HUDEP-2 (cell line): ENCODE measurements around the gene SSBP4.

Source experiments
- DNase-seq, 76 experiments: peaks; one replicate each; lab custom pipeline; 2025; ENCODE audit not compliant: unreplicated experiment in 76 of 76; lab: John Stamatoyannopoulos, UW

SSBP4 gene

DNA sequence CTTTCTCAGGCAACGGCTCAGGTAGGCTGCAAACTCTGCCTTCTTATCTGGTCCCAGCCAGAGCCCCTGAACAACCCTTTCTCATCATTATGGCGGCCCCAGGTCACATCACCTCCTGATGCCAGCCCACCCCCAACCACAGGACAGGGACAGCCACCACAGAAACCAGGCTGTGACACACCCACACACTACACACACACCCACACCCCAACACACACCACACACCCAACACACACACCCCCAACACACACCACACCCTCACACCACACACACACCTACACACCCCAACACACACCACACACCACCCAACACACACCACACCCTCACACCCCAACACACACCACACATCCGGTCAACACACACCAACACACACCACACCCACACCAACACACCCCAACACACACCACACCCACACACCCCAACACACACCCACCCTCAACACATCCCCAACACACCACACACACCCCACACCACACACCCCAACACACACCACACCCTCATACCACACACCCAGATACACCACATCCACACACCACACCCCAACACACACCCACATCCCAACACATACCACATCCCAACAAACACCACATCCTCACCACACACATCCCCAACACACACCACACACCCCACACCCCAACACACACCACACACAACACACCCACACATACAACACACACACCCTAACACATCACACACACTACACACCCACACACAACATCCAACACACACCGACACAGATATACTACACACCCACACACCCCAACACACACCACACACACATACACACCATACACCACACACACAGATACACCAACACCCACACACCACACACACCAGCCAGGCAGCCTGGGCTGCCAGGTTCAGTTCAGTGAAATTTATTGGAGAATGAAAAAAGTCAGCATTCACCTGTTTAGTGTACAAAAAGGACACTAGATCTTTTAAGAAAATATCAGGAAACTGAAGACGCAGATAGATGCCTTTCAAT is 22.9 kb downstream of the SSBP4 start:
- DNase-seq = peak in 35 of 76 experiments; percentile 15 to 68 (median 41)

DNA sequence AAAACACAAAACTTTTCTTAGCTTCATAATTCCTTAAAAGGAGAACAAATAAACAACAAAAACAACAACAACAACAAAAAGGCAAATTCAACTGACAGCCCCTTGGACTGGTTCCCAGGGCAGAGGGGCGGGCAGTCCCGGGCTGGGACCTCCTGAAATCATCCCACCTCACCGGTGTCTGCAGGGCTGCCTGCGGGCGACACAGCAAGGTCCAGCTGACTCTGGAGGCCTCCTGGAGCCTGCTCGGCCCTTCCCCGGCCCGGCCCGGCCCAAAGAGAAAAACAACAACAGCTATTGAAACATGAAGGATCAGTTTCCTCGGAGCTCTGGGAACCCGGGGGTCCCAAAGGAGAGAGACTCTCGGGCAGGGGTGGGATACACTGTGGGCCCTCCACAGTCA is 23.7 kb downstream of the SSBP4 start:
- no peak for DNase-seq

DNA sequence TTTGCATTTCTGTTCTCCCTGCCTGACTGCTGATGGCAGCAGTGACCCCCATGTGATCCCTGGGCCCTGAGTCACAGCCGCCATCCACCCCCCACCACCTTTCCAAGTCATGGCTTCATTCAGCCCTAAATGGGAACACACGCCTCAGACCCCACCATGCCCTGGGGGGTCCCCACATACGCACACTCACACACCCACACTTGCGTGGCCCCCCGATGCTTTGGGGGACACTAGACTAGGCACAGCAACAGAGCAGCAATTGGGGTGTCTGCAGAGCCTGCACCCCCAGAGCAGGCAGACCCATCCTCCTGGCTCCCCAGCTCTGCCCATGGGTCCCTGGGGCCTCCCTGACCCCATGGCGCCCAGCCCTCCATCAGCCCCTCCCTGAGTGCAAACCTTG is 24.2 kb downstream of the SSBP4 start:
- DNase-seq = no peak

DNA sequence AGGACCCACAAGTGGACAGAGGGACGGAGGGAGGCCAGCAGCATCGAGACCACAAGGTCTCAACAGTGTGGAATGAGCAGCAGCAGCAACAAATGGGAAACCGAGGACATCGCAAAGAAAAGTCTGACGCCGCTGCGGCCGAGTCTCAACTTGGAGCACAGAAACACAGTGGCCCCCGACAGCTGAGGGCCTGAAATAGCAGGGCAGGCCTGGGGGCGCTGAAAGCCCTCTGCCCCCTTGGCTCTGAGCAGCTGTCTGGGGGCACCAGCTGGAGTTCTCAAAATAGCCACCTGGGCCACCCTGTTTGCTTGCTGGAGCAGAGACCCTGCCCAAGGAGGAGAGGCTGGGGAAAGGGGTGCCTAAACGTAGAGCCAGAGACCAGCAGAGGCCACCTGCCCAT is 24.6 kb downstream of the SSBP4 start:
- DNase-seq = no peak

DNA sequence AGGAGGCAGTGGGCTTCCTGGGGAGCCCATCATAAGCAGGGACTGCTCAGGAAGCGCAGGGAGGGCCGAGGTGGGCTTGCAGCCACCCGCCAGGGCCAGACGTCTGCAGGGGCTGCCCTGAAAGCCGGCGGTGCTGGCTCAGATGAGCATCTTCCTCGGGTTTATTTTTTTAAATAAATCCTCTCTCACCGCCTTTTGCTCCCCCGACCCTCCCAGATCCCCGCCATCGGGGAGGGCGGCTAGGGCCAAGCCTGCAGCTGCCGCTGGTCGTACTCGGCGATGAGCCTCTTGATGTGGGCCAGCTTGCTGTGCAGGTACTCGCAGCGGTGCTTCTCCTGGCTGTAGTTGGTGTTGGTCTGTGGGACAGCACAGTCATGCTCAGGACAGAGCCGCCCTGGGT is 25.3 kb downstream of the SSBP4 start:
- DNase-seq = no peak

DNA sequence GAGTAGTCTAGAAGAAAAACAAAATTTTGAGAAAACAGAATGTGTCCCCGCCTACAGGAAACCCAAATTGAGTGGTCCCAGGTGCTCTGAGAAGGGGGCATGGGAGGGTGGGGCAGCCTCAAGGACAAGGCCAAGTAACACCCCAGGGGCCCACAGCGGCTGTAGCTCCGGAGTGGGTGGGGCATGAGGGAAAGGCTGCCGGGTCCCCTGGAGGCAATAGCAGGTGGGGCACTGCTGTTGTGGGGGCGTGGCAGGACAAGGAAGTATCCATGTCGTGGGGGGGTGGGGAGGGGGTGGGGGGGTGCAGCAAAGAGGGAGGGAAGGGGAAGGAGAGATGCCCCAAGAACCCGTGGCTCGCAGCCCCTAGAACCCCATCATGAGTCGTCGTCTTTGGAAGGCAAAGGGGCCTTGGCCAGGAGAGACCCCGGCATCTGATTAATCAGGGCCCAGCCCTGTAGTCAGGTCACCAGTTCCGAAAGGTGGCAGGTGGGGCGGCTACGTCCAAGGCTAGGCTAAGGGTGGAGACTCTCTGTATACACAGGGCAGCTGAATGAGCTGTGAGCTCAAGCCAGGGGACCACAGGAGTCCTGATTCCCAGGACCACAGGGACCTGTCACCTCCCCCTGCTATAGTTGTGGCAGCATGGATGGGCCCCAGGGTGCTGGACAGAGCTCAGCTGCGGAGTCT is 26.2 kb downstream of the SSBP4 start:
- no peak for DNase-seq

DNA sequence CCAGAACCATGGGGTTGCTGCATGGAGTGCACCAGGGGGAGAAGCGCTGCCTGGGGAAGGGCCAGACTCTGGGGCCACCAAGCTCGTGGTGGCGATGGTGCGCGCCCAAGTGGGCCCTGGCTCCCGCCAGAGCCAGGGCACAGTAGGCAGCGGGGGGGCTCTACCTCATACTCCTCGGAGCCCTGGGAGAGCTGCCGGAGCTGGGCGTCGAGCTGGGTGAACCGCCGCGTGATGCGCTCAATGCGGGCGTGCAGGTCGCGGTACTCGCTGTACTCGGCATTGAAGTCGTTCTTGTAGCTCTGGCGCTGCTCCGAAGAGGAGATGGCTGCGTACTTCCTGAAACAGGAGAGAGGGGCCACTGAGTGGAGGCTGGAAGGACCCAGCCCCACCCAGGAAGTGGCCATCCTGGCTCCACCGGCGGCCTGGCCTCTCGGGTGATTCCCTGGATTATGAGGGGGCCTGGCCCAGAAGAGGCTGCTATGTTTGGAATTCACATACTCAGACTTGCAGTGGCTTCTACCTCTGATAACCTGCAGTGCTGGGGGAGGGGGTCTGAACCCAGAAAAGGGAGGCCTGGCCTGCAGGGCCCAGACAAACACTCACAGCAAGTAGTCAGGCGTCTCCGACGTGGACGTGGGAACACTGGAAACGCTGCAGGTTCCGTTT is 27.1 kb downstream of the SSBP4 start:
- no peak for DNase-seq

DNA sequence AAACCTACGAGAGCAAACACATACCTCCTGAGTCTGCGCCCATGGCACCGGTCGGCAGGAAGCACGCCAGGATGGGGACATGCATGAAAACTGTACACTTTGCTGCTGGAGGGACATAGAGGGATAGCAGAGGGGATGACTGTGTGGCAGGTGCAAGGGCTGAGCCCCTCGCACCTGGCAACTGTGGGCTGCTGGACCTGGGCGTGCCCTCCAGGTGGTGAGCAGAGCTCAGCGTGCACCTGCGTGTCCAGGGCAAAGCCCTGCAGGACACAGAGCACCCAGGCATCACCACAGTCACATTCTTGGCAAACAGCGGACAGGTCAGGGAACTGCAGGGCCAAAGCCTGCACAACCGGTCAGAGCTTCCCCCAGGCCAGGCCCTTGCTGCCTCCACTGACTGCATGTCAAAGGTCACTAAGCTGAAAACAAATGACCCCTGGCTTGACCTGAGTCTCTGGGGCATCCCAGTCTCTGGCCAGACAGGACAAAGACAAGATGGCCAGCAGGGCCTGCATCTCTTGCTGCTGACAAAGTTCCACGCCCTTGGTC is 27.7 kb downstream of the SSBP4 start:
- no peak for DNase-seq

DNA sequence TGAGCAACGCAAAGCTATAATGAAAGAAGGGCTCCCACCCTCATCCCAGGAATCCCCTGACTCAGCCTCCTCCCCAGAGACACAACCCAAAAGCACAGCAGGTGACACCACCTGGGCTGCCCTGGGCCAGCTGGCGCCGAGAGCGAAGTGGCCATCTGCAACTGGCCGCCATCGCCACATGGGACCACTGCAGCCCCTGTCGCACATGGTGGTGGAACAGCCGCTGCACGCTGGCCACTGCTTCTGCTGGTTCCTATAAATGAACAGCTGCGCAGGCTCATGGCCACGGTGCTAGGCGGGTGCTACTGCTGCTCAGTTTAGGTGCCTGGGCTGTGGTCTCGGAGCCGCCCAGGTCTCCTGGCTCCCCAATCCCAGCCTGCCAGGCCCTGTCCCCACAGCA is 30.4 kb downstream of the SSBP4 start:
- DNase-seq = no peak

DNA sequence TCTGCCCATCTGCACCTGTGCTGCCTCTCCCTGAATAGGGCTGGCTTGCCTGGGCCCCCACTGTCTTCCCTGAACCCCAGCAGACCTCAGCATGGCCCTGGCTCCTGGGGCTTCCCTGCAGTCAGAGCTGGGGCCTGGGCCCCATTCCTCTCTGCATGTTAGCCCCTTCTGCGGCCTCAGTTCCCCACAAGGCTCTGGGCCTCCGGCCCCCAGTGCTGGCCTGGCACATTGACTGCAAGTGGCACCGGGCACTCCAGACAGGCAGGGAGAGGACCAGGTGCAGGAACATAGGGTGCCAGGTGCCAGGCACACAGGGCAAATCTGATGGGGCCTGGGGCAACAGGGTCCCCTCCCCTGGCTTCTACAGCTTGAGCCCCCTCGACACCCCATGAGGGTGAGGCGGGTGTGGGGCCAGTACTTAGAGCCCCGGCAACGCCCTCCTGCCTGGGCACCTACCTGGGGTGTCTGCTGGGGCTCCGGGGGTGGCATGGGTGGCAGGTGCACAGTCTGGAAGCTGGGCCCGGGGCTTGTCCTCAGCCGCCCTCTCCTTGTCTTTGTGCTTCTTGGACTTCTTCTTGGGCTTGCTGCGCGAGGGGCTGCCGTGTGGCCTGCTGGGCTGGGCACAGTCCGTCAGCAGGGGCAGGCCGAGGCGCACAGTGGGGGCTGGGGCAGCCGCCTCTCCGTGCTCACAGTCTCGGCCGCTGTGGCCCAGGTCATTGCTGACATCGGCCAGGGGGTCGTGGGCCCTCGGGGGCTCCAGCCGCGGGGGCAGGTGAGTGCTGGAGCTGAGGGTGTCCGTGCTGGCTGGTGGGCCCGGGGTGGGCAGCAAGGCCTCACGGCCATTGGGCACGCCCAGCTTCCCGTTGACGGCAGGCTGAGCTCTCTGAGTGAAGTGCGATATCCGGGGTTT is 31.1 kb downstream of the SSBP4 start:
- no peak for DNase-seq

DNA sequence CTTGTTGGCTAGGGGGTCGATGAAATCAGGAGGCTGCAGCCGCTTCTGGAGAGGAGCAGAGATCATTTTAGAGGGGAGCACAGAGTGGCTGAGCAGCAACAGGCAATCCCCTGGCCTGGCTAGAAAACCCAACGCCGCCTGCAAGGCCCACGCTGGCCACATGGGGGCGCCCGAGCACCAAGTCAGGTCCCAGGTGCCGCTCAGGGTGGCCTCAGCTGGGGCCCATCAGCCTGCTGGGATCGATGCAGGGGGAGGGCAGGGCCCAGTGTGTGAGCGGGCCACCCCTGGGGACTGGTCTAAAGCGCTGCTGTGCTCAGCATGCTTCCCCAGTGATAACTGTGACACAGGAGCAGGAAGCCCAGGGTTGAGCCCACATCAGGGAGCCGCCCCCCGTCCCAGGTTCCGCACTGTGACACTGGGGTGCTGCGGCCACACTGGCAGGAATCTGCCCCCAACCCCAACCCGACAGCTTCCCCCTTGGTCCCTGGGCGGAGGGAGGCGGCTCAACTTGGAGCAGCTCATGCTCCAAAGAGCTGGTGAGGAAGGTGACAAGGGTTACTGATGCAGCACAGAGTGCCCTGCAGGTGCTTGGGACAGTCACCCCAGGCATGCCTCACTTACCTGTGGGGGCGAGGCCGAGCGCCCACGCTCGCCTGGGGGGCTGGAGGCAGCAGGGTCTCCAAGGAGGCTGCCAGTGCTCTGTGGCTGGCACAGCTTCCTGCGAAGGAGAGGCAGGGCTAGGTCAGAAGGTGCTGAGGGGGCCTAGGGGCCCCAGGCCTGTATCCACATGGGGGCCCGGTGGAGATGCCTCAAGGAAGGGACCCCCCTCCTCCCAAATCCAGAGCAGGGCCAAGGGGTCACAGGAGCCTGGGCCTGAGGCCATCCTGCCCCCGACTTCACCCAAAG is 32.0 kb downstream of the SSBP4 start:
- peak in 70 of 76 experiments; percentile 13 to 98 (median 82) for DNase-seq

DNA sequence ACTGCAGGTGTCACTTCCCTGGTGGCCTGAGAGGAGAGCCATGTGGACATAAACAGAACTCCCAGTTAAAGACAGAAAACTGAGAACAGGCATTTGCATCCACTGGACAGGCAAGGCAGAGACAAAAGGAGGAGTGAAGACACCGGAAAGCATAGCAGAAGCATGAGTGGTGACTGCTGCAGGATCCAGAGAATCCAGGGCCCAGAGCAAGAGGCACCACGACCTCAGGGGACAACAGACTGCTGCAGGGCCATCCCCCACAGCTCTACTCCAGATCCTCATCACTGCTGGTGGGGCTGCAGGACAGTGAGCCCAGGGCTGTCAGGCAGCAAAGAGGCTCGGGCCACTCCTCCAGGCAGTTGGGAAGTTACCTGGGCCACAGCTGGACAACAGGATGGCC is 33.2 kb downstream of the SSBP4 start:
- no peak for DNase-seq

DNA sequence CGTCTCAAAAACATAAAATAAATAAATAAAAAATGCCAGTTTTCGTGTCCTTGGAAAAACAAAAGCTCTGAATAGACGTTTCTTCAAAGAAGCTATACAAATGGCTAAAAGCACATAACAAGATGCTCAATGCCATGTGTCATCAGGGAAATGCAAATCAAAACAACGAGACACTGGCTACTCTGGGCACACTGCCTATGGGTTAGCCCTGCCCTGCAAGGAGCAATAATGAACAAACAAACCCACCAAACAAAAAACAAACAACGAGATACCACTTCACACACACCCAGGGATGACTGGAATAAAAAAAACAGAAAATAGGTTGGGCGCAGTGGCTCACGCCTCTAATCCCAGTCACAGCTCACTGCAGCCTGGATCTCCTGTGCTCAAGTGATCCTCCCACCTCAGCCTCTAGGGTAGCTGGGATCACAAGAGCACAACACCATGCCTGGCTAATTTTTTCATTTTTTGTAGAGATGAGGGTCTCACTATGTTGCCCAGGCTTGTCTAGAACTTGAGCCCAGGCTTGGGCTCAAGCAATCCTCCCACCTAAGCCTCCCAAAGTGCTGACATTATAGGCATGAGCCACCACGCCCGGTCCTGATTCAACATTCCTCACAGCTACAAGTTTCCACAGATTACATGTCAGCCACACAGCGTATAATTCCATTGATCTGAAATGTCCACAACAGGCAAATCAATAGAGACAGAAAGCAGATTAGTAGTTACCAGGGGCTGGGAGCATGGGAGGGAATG is 34.2 kb downstream of the SSBP4 start:
- no peak for DNase-seq

DNA sequence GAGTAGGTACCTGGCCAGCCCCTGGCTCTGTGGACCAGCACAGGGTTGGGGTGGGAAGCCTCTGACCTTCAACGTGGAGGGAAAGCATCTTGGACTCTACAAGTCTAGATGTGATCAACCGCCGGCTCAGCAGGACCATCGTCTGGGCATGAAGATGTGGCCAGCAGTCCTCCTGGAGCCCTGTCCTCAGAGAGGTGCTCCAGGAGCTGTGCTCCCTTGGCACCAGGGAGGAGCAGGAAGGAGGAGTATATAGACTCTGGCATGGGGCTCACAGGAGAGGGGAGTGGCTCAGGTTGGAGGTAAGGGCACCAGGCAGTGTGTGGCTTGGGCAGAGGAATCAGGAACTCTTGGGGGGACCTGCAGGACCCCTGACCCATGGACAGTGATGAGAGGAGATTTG is 37.1 kb downstream of the SSBP4 start:
- DNase-seq = no peak

DNA sequence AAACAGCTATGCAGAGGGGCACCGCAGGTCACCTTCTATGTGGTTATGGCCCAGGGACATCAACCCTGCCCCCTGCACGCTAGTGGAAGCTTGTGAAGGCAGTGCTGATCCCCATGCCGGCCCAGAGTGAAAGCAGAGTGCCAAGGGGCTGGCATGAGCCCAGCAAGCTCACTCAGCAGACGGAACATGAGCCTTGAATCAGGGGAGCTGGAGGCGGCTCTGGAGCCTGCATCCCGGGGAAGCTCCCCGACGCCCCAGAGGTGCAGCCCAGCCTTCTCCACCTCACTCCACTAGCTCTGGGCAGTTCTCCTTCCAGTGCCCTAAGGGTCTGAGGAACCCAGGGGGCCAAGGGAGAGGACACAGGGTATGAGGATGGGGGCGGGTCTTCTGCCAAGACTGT is 37.8 kb downstream of the SSBP4 start:
- no peak for DNase-seq

DNA sequence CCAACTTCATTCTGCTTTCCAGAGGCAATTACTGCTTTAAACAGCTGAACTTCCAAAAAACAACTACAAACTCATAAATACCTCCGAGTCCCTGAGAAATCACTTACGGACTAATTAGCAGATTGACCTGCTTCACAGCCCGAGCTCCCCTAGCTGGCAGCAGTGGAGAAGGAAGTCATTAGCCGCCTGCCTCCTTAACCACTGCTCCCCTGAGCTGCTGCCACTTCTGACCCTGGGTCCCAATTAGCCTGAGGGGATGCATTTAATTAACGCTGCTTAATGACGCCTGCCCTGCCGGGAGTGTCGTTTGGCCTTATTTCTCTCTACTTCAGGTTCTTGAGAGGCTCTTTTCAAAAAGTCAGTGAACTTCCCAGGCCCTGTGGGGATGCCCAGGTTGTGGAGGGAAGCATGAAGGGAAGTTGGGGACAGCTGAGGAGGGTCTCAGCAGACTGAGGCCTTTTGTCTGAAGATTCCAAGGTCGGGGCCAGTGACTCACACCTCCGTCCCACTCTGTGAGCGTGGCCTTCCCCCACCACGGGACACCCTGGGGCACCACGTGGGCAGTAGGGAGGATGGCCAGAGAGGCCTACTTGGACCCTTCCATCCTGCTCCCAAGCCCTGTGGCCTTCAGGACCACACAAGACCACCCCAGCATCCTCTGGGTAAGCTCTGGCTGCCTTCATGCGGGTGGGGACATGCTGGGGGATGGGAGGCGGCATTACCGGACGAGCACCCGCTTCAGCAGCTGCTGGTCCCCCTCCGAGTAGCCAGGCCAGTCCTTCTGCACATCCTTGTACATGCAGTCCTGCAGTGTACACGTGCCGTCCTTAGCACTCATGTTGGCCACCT is 38.5 kb downstream of the SSBP4 start:
- no peak for DNase-seq

DNA sequence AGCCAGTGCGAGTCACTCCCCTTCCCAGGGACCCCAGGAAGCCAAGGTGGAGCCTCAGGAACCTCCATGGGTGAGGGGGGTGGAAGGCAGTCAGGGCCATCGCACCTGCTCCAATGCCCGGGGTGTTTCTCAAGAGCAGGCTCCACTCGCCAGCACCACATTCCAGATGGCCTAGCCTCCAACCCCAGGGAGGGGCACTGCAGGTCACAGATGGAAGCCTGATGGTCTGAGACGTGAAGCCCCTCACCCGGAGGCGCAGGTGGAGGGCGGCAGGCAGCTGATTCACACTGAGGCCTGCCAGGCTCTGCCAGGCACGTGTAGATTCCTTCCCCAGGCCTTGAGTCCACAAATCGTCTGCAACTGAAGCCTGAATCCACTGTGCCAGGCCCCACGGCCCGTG is 41.7 kb downstream of the SSBP4 start:
- no peak for DNase-seq

DNA sequence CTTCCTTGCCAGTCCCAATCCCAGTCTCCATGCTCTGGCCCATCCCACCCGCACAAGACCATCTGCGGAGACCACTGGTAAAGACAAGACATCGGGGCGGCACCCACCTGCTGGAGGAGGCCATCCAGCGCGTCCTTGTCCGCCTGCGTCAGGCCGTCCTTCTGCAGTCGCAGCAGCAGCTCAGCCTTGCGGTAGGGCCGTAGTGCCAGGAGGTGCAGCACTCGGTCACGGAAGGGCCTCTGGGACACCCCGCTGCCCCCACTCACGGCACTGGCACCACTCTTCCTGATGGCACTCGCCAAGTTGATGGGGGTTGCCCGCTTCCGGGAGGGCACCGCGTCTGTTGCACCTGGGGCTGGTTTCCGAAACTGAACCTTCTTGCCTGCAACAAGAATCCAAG is 42.3 kb downstream of the SSBP4 start:
- no peak for DNase-seq
